HEK293 (cell line): Measurements from ENCODE around the gene TPGS1.

Source experiments
- ZEB2 ChIP-seq: fragments of 450-650 bp; formaldehyde crosslinking; IDR thresholded peaks from 2 replicates; pipeline ENCODE4 v1.5.1; 2016; ENCODE audit warnings: missing biosample characterization, missing genetic modification characterization
- ZNF114 ChIP-seq: fragments of 450-650 bp; formaldehyde crosslinking; IDR thresholded peaks from 2 replicates; pipeline ENCODE4 v1.5.0; 2017; ENCODE audit warnings: missing biosample characterization, missing genetic modification characterization
- ZNF394 ChIP-seq: fragments of 450-650 bp; formaldehyde crosslinking; IDR thresholded peaks from 2 replicates; pipeline ENCODE4 v1.5.1; 2016; ENCODE audit warnings: missing biosample characterization, missing genetic modification characterization, mild to moderate bottlenecking, moderate library complexity, borderline replicate concordance

GRCh38 chr19:496112-496665, 11.1 kb upstream of the TPGS1 start, which contains the start of gene MADCAM1:
- TF ChIP-seq ZNF114 (no peak), ZEB2 (tag by site-specific recombination) (no peak), ZNF394 (no peak)
